Limb (tissue), 2 donors: ENCODE data around the gene SPATS2.

Experiments
- DNase-seq, 2 donors: peaks; one replicate each; pipeline ENCODE4 v3.0.0-alpha.2; 2016; ENCODE audit errors: extremely low spot score in 2 of 2

SPATS2 gene

DNA sequence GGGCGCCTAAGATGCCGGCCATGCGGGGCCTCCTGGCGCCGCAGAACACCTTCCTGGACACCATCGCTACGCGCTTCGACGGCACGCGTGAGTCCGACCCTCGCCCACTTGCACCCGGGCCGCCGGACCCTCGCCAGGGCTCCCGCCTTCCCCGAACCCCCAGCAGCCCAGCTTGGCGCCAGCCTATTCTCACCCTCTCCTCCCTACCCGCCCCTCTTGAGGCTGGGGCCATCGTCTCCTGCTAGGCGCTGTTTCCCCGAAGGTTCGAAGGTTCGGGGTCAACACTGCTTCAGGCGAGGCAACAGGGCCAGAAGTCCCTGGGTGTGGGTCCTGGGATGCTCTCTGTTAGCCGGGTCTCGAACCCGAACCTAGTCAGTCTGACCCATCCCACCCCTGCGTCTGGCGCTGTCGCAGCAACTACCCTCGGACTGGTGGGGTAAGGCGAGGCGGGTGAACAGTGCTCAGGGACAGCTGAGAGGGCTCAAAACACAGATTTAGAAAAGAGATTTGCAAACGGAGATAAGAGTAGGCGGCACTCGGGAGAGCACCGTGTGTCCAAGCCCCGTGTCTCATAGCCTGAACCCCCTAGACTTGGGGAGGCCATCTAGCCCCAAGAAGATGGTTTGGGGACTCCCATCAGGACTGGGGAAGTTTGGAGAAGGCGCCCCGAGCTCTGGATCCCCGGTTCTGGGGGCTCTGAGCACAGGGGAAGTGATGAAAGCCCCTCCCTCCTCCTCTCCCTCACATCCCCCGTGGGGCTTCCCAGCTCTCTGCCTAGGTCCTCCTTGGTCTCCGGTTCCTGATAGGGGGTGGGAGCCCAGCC, 172.4 kb downstream of the SPATS2 start:
- DNase-seq, result no peak

DNA sequence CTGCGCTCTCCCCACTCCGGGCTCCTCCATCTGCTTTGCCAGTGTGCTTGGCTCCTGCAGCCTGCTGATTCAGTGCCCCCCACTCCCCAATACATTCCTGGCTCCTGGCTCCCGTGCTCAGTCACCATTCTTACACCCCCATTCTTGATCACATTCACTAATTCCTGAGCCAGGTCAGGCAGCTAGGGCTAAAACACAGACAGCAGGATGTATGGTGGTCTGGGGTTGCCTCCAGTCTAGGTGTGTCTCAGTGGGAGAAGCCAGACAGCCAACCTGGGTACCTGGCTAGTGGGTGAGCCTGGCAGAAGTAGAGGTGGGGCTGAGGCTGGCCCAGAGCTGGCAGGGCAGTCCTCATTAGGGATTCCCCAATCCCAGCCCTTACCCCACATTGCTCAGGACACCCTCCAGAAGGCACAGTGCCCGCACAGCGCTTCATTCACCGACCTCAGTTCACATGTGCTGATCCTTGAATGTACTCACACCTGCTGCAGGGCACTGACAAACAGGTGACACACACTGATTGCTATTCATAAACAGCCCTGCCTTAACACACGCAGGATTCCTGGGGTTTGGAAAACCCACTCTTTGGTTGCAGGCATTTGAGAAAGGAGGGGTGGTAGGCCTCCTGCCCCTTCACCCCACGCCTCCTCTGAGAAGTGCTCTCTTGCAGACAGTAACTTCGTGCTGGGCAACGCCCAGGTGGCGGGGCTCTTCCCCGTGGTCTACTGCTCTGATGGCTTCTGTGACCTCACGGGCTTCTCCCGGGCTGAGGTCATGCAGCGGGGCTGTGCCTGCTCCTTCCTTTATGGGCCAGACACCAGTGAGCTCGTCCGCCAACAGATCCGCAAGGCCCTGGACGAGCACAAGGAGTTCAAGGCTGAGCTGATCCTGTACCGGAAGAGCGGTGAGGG, 173.2 kb downstream of the SPATS2 start:
- DNase-seq, result no peak

DNA sequence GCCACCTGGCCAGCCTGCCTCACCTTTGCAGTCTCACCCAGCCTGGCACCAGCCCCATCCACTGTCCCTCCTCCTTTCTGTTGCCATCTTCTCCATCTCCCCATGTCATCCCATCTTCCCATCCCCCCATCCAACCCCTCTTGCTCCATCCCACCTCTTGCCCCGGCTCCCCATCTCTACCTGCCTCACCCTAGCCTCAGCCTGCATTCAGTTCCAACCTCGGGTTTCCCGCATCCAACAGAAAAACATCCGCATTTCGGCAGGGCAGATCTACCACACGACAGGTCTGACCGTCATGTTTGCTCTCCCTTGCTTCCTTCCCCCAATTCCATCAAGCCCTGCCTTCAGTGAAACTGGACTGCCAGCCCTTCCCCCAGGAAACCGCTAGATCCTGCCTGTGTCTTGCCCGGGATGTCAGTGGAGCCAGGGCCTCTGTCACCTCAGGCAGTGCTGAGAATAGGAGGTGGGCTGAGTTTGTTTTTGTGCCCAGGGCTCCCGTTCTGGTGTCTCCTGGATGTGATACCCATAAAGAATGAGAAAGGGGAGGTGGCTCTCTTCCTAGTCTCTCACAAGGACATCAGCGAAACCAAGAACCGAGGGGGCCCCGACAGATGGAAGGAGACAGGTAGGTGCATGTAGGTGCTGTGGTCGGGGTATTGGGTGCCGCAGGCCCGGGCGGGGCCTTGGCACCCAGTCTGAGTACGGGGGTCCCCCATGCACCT, 174.0 kb downstream of the SPATS2 start:
- no peak for DNase-seq

DNA sequence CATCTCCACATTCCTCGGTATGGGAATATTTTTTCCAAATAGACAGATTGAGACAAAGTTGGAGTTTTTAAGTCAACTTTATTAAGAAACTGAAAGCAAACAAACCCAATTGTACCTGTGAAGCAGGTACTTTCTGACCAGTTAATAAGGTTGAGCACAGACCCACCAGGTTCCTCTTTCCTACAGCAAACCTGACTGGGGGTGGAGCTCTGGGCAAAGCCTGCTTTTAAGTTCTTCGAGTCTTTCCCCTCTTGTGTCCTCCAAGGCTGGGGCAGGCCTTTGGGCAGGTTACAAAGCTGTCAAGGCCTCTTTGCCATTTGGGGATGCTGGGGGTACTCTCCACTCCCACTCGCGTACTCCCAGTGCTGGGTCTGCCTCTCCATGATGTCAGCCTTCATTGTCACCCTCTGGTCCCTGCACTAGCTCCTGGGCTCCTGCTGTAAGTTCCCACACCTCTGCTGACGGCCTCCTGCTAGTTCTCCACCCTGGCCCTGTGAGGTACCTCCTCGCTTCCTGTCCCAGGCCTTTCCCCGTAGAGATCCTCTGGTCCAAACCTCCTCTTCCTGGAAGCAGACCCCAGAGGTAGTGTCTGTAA, 174.7 kb downstream of the SPATS2 start:
- DNase-seq, result no peak

DNA sequence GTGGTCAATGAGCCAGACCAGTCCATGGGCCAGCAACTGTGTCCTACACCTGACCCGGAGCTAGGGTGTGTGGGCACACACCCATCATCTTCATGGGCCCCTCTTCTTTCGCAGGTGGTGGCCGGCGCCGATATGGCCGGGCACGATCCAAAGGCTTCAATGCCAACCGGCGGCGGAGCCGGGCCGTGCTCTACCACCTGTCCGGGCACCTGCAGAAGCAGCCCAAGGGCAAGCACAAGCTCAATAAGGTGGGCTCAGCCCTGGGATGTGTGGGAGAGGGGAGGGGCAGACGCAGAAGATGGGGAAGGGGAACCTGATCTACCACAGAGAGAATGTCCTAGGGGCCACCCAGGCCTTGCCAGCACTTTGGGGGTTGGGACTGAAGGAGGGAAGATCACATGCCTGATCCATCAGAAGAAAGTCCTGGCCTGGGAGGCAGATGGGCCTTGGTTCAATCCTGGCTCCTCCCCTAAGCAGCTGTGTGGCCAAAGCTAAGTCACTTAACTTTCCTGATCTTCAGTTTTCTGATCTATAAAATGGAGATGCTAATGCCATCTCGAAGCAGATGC, 175.4 kb downstream of the SPATS2 start:
- DNase-seq, result no peak

DNA sequence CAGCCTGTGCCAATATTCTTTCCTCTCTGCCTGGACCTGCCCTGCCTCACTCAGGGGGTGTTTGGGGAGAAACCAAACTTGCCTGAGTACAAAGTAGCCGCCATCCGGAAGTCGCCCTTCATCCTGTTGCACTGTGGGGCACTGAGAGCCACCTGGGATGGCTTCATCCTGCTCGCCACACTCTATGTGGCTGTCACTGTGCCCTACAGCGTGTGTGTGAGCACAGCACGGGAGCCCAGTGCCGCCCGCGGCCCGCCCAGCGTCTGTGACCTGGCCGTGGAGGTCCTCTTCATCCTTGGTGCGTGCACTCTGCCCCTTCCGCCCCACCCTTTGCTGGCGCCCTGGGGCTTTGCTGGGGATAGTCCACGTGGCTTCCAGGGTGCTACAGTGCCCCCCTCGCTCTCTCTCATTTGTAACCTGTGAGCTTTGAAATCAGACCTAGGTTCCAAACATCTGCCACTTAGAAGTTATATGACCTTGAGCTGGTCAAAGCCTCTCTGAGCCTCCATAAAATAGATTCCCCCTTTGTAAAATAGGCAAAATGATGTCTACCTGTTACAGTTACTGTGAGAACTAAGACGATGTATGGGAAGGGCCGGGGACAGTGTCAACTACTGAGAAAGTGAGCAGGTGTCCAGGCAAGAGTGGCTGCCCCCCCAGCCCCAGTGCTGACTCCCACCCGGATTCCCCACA, 176.1 kb downstream of the SPATS2 start:
- no peak for DNase-seq

DNA sequence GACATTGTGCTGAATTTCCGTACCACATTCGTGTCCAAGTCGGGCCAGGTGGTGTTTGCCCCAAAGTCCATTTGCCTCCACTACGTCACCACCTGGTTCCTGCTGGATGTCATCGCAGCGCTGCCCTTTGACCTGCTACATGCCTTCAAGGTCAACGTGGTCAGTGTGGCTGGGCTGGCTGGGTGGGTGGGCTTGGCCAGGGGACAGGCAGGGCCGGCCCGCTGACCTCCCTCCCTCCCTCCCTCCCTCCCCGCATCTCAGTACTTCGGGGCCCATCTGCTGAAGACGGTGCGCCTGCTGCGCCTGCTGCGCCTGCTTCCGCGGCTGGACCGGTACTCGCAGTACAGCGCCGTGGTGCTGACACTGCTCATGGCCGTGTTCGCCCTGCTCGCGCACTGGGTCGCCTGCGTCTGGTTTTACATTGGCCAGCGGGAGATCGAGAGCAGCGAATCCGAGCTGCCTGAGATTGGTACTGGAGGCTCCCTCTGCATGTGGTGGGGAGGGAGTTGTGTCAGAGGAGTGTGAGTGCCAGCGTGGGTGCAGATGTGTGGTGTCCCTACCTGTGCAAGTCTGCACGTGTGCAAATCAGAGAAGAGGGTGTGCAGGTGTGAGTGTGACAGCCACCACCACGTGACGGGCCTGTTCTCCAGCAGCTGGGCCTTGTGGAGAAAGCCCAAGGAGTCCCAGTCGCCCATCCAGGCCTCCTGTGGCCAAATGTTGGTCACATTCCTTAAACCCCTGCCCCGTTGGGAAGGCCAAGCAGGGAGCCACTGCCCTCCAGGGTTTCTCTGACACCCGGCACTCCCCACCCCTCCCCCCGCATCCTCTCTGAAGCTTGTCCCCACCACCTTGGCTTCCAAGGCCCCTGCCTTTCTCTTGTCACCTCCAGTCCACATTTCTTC, 176.9 kb downstream of the SPATS2 start:
- no peak for DNase-seq

DNA sequence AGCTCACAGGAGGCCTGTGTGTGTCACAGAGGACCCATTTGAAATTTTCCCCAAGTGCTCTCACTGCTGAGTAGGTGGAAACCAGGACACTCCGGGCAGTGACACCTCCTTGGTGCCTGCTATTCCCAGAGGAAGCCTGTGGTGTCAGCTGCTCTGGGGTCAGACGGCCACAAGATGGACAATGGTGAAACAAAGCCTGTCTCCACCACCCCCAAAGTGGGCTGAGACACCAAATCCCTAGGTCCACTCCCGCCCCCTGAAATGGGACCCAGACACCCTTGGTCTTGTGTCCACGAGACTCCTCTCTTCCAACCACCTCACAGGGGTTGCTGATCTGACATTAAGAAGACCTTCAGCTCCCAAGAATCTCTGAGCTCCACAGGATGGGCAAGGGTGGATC, 178.6 kb downstream of the SPATS2 start:
- no peak for DNase-seq

DNA sequence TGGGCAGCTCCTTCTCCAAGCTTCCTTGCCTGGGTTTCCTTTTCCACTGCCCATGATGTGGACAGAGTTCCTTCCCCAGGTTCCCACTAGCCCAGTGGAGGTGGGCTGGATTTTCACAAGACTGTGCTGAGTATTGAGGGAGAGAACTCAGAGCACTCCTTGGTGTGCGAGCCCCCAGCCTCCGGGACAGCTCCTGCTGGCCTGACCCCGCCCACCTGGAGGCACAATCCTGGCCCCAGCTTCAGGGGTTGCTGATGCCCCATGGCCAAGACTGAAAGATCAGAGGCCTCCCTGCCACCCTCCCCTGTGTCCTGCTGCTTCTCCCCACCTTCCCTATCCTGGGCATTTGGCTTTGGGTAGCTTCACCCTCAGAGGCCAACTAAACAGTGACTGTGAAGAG, 179.2 kb downstream of the SPATS2 start:
- DNase-seq, result no peak

DNA sequence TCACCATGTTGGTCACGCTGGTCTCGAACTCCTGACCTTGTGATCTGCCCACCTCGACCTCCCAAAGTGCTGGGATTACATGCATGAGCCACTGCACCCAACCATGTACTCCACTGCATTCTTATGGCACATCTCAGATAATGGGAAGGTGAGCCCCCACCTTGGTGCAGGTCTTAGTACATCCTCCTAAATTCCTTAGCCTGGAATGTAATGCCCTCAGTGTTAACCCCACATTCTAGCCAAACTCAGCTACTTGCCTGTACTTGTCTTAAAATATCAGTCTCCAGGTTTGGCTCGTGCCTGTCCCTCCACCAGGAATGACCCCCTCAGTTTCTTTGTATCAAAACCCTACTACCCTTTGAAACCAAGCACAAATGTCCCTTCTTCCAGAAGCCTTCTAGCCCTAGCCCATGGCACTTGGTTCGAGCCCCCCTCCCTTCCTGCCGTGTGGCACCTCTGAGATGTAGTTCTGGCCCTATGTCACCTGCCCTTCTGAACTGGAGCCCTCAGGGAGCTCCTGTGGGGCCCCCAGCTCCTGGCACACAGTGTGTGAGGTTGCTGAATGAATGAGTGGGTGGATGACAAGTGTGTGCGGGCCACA, 179.9 kb downstream of the SPATS2 start:
- DNase-seq, result no peak

DNA sequence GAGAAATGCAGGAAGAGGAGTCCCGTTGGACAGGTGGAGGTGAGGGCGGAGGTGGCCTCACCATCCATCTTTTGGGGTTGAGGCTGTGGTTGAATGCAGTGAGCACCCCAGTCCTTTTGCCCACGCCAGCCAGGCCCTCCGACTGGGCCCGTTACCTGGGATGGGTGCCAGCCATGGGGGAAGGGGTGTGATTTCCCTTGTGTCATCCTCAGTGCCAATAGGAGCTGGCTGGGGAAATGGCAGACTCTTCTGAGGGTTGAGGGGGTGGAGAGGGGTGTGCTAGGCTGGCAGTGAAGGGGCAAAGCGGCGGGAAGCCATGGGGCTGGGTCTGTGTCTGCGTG, 181.2 kb downstream of the SPATS2 start:
- DNase-seq, result no peak

DNA sequence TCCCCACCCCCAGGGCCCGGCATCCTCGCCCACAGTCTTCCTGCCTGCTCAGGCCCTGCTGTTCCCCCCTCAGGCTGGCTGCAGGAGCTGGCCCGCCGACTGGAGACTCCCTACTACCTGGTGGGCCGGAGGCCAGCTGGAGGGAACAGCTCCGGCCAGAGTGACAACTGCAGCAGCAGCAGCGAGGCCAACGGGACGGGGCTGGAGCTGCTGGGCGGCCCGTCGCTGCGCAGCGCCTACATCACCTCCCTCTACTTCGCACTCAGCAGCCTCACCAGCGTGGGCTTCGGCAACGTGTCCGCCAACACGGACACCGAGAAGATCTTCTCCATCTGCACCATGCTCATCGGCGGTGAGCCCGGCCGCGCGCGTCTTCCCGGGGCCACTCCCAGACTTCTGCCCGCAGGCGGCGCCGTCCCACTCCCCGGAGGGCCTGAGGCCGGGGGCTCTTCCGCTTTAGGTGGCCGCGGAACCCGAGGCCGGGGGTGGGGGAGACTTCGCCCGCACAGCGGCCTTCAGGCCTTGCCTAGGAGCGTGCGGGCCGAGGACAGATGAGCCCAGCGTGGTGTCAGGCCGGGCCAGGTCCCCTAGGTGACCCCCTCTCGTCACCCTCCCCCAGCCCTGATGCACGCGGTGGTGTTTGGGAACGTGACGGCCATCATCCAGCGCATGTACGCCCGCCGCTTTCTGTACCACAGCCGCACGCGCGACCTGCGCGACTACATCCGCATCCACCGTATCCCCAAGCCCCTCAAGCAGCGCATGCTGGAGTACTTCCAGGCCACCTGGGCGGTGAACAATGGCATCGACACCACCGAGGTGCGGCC, 181.8 kb downstream of the SPATS2 start:
- peak; percentile 32 to 69 for DNase-seq

DNA sequence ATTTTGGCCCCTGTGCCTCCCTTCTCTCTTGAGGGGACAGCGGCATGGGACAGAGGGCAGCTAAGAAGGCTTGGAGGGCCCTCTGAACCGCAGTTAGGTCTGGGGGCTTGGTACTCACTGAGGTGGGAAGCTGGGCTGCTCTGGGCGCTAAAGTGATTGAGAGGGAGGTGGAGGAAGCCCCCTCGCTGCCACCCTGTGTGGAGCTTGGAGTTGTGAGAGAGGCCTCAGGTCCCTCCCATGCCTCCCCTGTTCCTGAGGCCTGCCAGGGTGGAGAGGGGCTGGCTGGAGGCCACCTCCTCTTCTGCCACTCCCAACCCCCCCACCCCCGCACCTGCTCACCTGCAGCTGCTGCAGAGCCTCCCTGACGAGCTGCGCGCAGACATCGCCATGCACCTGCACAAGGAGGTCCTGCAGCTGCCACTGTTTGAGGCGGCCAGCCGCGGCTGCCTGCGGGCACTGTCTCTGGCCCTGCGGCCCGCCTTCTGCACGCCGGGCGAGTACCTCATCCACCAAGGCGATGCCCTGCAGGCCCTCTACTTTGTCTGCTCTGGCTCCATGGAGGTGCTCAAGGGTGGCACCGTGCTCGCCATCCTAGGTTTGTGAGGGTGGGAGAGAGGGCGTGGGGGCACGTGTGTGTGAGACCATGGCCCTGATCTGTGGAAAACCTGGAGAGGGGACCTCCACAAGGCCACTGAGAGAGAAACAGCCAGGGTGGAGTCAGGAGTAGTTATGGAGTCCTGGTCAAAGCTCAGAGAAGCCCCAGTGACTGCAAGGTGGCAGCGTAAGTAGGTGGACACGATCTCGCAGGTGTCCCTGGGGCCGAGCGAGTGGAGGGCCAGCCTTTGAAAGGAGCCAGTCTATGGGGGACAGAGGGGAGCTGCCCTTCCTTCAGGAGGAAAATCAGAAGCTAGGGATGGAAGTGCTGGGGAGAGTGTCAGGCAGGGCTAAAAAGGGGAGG, 182.8 kb downstream of the SPATS2 start:
- no peak for DNase-seq

DNA sequence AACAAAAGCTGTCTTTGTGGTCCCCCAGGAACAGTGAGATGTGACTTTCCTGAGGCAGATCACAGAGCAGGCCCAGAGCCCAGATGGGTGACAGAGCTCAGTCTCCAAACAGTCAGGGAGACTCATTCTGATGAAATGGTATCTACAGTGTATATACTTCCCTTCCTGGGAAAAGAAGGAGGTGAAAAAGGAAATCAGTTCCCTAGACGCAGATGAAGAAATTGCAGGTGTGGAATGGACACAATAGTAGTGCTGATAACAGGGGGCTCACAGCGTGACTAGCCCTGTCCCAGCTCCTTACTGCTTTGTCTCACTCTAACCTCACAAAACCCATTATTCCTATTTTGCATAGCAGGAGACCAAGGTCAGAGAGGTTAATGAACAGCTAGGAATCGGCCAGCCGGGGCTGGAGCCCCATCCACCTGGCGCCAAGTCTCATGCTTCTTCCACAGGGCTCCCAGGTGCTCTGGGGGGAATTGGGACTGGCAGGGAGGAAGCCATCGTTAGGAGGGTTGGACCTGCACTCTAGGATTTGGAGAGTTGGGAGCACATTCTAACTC, 183.5 kb downstream of the SPATS2 start:
- no peak for DNase-seq

DNA sequence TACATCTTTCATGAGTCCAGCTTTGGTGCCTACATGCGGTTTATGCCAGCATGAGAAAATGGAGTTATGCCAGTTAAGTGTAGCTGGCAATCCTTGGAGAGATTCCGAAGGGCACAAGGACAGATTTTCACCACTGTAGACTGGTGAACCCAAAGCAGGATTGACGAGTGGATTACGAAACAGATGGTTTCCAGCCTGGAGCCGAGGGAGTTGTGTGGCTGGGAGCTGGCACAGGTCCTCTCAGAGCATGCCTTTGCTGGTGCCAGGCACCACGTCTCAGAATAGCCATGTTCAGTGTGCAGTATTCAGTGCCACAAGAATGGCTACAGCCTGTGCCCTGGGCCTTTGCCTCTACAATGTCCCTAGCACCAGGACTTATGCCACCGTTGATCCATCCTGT, 184.8 kb downstream of the SPATS2 start:
- no peak for DNase-seq

DNA sequence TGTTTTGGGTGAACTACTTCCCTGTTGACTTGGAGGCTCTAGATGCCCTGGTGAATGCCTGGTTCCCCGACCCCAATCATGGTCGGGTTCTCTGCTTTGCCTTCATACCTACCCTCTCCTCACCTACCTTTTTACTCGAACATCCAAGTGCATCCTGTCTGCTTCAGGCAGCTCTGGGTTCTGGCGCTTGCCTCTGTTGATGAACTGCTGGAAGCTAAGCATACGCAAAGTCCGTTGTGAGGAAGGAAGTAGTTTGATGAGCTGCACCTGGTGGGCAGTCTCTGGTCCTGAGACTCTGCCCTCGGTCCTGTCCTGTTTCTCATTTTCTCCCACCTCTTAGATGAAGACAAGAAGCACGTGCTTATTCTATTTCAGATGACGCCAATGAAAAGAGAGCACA, 185.2 kb downstream of the SPATS2 start:
- no peak for DNase-seq

DNA sequence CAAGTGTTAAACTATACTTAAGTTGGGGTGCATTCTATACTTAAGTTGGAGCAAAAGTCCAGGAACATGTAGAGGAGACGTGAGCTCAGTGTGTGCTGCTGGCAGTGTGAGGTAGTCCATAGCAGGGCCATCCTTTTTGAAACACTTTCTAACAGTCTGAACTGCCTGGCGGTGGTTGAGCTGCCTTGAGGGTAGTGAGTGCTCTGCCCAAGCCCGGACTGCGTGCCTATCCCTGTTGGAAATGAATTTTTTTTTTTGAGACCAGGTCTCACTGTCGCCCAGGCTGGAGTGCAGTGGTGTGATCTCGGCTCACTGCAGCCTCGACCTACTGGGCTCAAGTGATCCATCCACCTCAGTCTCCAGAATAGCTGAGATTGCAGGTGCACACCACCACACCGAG, 185.6 kb downstream of the SPATS2 start:
- DNase-seq, result no peak
